Activated naive CD4-positive, alpha-beta T cell treated with anti-CD3 and anti-CD28 coated beads, Interleukin-2, amount 50 U/mL, for 24 hours (primary cell): ENCODE data around the gene HIPK3.

Experiments used
- H3K27ac Mint-ChIP-seq: one replicate; pipeline ENCODE4 v1.8.0; 2021; ENCODE audit warnings: mild to moderate bottlenecking, mixed read lengths
- H3K27me3 Mint-ChIP-seq: one replicate; pipeline ENCODE4 v1.8.0; 2021; ENCODE audit warnings: mixed read lengths
- H3K36me3 Mint-ChIP-seq: one replicate; pipeline ENCODE4 v1.8.0; 2021; ENCODE audit warnings: mixed read lengths
- H3K4me1 Mint-ChIP-seq: one replicate; pipeline ENCODE4 v1.8.0; 2021; ENCODE audit warnings: mixed read lengths
- H3K4me3 Mint-ChIP-seq: one replicate; pipeline ENCODE4 v1.8.0; 2021; ENCODE audit warnings: mild to moderate bottlenecking, mixed read lengths
- H3K9me3 Mint-ChIP-seq: one replicate; pipeline ENCODE4 v1.8.0; 2021; ENCODE audit warnings: mixed read lengths

Gene HIPK3

GRCh38 chr11:33311680-33312079 is 54.5 kb downstream of the HIPK3 start:
- H3K4me3 Mint-ChIP-seq, result no peak overlapping the region
- no peak overlapping the region for H3K27ac Mint-ChIP-seq
- no peaks in the 10 kb centered on the region for H3K9me3 Mint-ChIP-seq
- H3K4me1 Mint-ChIP-seq, result peaks cover 68% of the 10 kb centered on the region
- peaks cover 5% of the 10 kb centered on the region for H3K36me3 Mint-ChIP-seq
- no peaks in the 10 kb centered on the region for H3K27me3 Mint-ChIP-seq

DNA sequence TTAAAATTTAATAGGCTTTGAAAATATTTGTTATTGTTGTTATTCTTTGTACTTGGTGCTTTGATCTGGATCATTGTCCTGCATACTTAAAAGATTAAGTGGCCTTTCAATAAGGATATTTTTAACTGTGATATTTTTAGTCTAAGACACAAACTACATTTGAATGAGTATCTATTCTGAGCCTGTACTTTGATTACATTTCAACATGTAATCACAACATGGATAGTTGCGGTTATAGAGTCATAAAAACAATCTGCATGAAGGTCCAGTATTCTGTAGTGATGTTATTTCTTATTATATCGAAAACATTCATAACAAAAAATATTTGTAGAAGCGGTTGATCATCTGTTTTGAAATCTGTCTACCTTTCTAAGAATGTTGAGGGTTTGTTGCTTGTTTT is 58.6 kb downstream of the HIPK3 start:
- no peaks in the 10 kb centered on the region for H3K9me3 Mint-ChIP-seq
- H3K27me3 Mint-ChIP-seq, result no peaks in the 10 kb centered on the region
- peaks cover 2% of the 10 kb centered on the region for H3K36me3 Mint-ChIP-seq
- no peak overlapping the region for H3K27ac Mint-ChIP-seq
- peaks cover 49% of the 10 kb centered on the region for H3K4me1 Mint-ChIP-seq
- H3K4me3 Mint-ChIP-seq, result no peak overlapping the region

DNA sequence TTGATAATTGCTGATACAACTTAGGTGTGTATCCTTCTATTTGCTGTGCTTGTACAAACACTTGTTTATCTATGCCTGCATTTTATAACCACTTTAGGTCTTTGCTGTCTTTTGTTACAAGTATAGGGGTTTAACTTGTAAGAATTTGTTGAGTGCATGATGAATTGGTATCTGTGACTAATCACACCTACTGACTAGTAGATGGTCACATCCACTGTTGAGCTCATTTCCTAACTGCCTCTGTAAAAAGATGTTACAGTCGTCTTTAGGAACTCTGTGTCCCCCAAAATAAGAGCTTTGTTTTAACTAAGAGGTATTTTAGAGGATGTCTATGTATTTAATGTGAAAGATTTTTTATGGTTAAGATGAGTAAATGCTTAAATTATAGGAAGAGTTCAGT is 60.5 kb downstream of the HIPK3 start:
- Mint-ChIP-seq H3K9me3 (no peaks in the 10 kb centered on the region), H3K27ac (no peak overlapping the region)

GRCh38 chr11:33320016-33320813 is 63.0 kb downstream of the HIPK3 start:
- H3K27ac Mint-ChIP-seq, result no peak overlapping the region
- no peaks in the 10 kb centered on the region for H3K9me3 Mint-ChIP-seq
- peaks cover 39% of the 10 kb centered on the region for H3K4me1 Mint-ChIP-seq
- H3K4me3 Mint-ChIP-seq, result no peak overlapping the region
- no peaks in the 10 kb centered on the region for H3K36me3 Mint-ChIP-seq
- H3K27me3 Mint-ChIP-seq, result no peaks in the 10 kb centered on the region

More for the DNA sequence above, 60.5 kb downstream of the HIPK3 start:
- no peaks in the 10 kb centered on the region for H3K36me3 Mint-ChIP-seq
- no peak overlapping the region for H3K4me3 Mint-ChIP-seq
- peaks cover 33% of the 10 kb centered on the region for H3K4me1 Mint-ChIP-seq
- no peaks in the 10 kb centered on the region for H3K27me3 Mint-ChIP-seq

GRCh38 chr11:33320814-33321330 is 63.7 kb downstream of the HIPK3 start:
- Mint-ChIP-seq H3K27ac (no peak overlapping the region), H3K4me3 (no peak overlapping the region), H3K36me3 (no peaks in the 10 kb centered on the region), H3K27me3 (no peaks in the 10 kb centered on the region), H3K4me1 (peaks cover 42% of the 10 kb centered on the region), H3K9me3 (no peaks in the 10 kb centered on the region)

GRCh38 chr11:33321422-33321821 is 64.2 kb downstream of the HIPK3 start:
- Mint-ChIP-seq H3K4me3 (no peak overlapping the region), H3K9me3 (no peaks in the 10 kb centered on the region), H3K4me1 (peaks cover 44% of the 10 kb centered on the region), H3K27me3 (no peaks in the 10 kb centered on the region), H3K27ac (no peak overlapping the region), H3K36me3 (no peaks in the 10 kb centered on the region)

GRCh38 chr11:33323421-33323820 is 66.2 kb downstream of the HIPK3 start:
- no peaks in the 10 kb centered on the region for H3K9me3 Mint-ChIP-seq
- H3K4me3 Mint-ChIP-seq, result no peak overlapping the region
- no peak overlapping the region for H3K27ac Mint-ChIP-seq
- H3K36me3 Mint-ChIP-seq, result no peaks in the 10 kb centered on the region
- no peaks in the 10 kb centered on the region for H3K27me3 Mint-ChIP-seq
- H3K4me1 Mint-ChIP-seq, result peaks cover 48% of the 10 kb centered on the region

DNA sequence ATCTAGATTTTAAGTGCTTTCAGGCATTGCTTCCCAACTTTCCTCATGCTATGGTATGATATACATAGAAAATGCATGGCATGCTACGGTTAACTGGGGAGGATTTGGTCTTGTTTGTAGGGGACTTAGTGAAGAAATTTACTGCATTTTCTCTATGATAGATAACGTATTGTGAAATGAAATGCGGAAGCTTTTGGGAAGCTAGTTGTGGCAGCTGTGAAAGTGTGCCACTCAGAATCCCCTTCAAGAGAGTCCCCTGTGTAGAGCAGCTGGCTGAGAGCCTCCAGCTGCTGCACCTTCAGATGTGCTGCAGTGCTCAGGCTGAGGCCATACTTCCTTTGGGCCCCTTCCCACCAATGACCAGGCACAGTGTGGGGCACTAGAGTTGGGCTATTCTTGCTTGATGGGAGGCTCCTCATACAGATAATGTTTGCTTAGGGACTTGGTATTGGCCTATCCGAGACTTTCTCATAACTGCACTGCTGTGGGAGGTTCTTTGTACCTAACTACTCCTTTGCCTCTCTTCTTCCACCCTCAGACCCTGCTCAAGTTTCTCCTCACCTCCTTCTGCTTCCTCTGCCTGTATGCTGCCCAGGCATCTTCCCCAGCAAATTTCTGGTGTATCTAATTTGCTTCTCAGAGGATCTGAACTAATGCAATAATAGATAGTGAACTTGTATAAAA is 67.3 kb downstream of the HIPK3 start:
- H3K27me3 Mint-ChIP-seq, result no peaks in the 10 kb centered on the region
- no peaks in the 10 kb centered on the region for H3K9me3 Mint-ChIP-seq
- no peaks in the 10 kb centered on the region for H3K36me3 Mint-ChIP-seq
- H3K27ac Mint-ChIP-seq, result peak overlapping the region; percentile 44
- no peak overlapping the region for H3K4me3 Mint-ChIP-seq
- peaks cover 43% of the 10 kb centered on the region for H3K4me1 Mint-ChIP-seq

DNA sequence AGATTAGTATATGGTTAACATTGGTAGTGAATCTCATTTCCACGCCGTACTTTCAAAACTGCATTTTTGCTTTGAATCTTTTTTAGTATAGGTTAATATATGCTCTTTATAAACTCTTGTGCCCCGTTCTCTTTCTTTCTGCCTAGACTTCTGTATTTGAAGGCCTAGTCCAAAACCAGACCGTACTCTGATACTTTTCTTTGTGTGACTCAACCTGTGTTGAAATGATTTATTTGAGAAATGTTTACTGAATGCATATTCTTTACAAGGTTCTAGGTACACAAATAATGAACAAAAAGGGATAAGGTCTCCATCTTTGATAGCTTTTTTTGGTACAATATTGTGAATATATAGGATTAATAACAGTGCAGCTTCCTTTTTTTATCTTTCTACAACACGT is 68.3 kb downstream of the HIPK3 start:
- no peak overlapping the region for H3K27ac Mint-ChIP-seq
- no peaks in the 10 kb centered on the region for H3K9me3 Mint-ChIP-seq
- H3K4me1 Mint-ChIP-seq, result peaks cover 46% of the 10 kb centered on the region
- no peaks in the 10 kb centered on the region for H3K36me3 Mint-ChIP-seq
- no peak overlapping the region for H3K4me3 Mint-ChIP-seq
- H3K27me3 Mint-ChIP-seq, result no peaks in the 10 kb centered on the region

DNA sequence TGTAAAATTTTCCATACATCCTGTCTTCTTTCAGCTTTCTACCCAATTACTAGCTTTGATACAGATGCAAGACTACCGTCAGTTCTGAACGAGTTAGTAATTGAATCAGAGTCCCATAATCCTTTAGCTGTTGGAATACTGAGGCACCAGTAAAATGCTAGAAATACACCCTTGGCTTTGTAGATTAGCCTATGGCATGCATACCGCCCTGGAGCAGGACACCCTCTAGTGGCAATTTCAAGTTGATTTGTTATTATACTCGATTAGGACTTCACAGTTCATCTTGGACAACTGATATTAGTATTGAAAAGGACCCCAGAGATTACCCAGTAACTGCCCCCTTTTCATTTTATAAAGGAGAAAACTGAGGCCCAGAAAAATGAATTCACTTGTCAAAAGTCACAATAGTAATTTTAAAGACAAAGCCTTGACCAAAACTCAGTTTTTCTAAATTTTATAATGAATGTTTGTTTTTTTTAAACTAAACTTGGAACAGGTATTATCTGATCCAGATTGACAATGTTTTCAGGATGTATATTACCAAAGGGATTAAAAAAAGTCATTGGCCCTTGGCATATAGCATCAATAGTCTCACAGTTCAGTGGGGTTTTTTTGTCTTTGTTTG is 72.6 kb downstream of the HIPK3 start:
- peaks cover 41% of the 10 kb centered on the region for H3K4me1 Mint-ChIP-seq
- no peak overlapping the region for H3K4me3 Mint-ChIP-seq
- H3K36me3 Mint-ChIP-seq, result peaks cover 2% of the 10 kb centered on the region
- H3K27ac Mint-ChIP-seq, result peak overlapping the region; percentile 63
- H3K9me3 Mint-ChIP-seq, result no peaks in the 10 kb centered on the region
- no peaks in the 10 kb centered on the region for H3K27me3 Mint-ChIP-seq

GRCh38 chr11:33333816-33334215 is 76.6 kb downstream of the HIPK3 start:
- no peaks in the 10 kb centered on the region for H3K9me3 Mint-ChIP-seq
- H3K4me1 Mint-ChIP-seq, result peaks cover 15% of the 10 kb centered on the region
- peaks cover 2% of the 10 kb centered on the region for H3K36me3 Mint-ChIP-seq
- no peak overlapping the region for H3K4me3 Mint-ChIP-seq
- no peaks in the 10 kb centered on the region for H3K27me3 Mint-ChIP-seq
- H3K27ac Mint-ChIP-seq, result no peak overlapping the region

DNA sequence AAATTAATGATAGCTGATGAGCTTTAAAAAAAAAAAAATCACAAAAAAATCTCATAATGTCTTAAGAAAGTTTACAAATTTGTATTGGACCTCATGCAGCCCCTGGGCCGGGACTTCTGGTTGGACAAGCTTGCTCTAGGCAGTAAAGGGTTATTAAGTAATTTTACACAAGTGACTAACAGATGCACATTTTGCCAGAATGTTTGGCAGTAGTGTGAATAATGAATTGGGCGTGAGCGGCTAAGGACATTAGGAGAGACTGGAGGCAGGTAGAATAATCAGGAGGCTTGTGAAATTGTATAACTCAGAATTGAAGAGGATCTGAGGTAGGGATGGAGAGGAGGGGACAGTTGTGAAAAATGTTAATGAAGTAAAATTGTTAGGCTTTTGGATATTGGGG is 77.4 kb downstream of the HIPK3 start:
- Mint-ChIP-seq H3K4me1 (peaks cover 13% of the 10 kb centered on the region), H3K9me3 (no peaks in the 10 kb centered on the region), H3K27me3 (no peaks in the 10 kb centered on the region), H3K27ac (no peak overlapping the region), H3K4me3 (no peak overlapping the region), H3K36me3 (peaks cover 5% of the 10 kb centered on the region)

DNA sequence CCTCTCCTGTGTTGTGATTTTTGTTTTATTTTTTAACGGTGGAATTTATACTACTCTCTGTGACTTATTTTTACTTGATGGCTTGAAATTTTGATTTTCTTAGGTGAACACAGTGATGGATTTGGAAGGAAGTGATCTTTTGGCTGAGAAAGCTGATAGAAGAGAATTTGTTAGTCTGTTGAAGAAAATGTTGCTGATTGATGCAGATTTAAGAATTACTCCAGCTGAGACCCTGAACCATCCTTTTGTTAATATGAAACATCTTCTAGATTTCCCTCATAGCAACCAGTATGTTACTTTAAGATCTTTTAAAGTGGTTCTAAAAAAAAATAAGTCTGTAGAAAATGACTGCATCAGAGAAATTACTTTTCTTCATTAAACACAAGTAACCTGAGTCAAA is 82.1 kb downstream of the HIPK3 start:
- no peaks in the 10 kb centered on the region for H3K4me1 Mint-ChIP-seq
- H3K27me3 Mint-ChIP-seq, result no peaks in the 10 kb centered on the region
- H3K27ac Mint-ChIP-seq, result no peak overlapping the region
- no peak overlapping the region for H3K4me3 Mint-ChIP-seq
- H3K36me3 Mint-ChIP-seq, result peaks cover 7% of the 10 kb centered on the region
- H3K9me3 Mint-ChIP-seq, result no peaks in the 10 kb centered on the region

DNA sequence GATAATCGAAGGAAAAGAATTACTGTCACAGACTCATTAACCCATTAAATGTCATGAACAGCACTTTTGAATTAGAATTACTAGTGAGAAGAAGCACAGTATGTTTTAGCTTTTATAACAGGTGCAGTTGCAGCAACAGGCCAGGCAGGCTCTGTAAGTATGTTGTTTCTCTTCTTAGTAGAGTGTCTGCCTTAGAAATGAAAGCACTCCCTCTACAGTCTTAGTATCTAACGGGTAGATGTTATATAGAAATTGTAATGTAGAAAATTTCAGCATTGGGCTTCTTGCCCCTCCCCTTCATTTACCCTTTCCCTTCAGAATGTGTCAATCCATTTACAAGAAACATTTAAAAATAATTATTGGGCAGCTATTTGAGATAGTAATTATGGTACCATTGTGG is 87.4 kb downstream of the HIPK3 start:
- no peaks in the 10 kb centered on the region for H3K27me3 Mint-ChIP-seq
- no peaks in the 10 kb centered on the region for H3K4me1 Mint-ChIP-seq
- H3K4me3 Mint-ChIP-seq, result no peak overlapping the region
- H3K9me3 Mint-ChIP-seq, result no peaks in the 10 kb centered on the region
- H3K36me3 Mint-ChIP-seq, result peaks cover 8% of the 10 kb centered on the region
- no peak overlapping the region for H3K27ac Mint-ChIP-seq

DNA sequence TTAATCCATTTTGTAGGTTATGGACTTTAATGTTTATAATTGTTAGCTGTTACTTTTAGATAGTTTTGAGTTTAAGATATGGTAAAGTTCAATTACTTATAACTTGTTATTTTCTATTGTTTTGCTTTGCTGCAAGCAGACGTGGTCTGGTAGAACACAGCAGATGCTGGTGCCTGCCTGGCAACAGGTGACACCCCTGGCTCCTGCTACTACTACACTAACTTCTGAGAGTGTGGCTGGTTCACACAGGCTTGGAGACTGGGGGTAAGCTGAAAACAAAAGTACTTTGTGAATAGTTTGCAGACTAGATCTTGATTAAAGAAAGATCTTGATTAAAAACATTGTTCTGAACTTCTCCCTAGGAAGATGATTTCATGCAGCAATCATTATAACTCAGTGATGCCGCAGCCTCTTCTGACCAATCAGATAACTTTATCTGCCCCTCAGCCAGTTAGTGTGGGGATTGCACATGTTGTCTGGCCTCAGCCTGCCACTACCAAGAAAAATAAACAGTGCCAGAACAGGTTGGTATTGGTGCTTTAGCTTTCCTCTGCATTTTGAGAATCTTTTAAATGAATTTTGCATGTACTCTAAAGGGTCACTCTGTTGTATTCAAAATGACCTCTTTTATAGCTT is 90.4 kb downstream of the HIPK3 start:
- H3K27me3 Mint-ChIP-seq, result no peaks in the 10 kb centered on the region
- H3K4me3 Mint-ChIP-seq, result no peak overlapping the region
- H3K36me3 Mint-ChIP-seq, result peaks cover 7% of the 10 kb centered on the region
- H3K27ac Mint-ChIP-seq, result no peak overlapping the region
- H3K4me1 Mint-ChIP-seq, result no peaks in the 10 kb centered on the region
- H3K9me3 Mint-ChIP-seq, result no peaks in the 10 kb centered on the region
